SK-N-SH (cell line): ENCODE measurements around the gene BRD4. TPM values are rescaled to one million over a fixed set of nuclear protein-coding genes. Genes with fewer than 3 reads are reported as not detected.
"Not testable (repeated sequence)": the region's sequence is repeated elsewhere in the genome, so short reads cannot be mapped to it uniquely, and the experiment has no call there.

Experiments used
- CTCF ChIA-PET: fragments of 300-600, 350-600 bp; formaldehyde crosslinking; extraction: SDS; loops from one replicate; lab custom pipeline; 2021; lab: Yijun Ruan, JAX
- POLR2A ChIA-PET: fragments of 350-600 bp; sonication (Branson Sonifier 250); formaldehyde crosslinking; extraction: SDS; loops from one replicate; lab custom pipeline; 2020; ENCODE audit warnings: antibody characterized with exemption, inconsistent platforms; lab: Yijun Ruan, JAX
- DNase-seq: peaks from one replicate; pipeline ENCODE4 v3.0.0; 2012
- H2AFZ ChIP-seq: fragments of 200-600 bp; sonication (generic); 2 replicates; pipeline ENCODE4 v1.8.1; 2016; ENCODE audit warnings: antibody characterized with exemption, mild to moderate bottlenecking, low read depth
- H3F3A ChIP-seq: fragments of 200-600 bp; sonication (generic); replicated peaks from 2 replicates; pipeline ENCODE3; 2016; ENCODE audit warnings: antibody characterized with exemption, mild to moderate bottlenecking; ENCODE audit not compliant: insufficient read depth
- H3K27ac ChIP-seq, 2 experiments: fragments of 200-500 bp in 1 of 2; fragments of 200-600 bp in 1 of 2; sonication (Bioruptor generic) in 1 of 2; sonication (generic), shearing (Covaris generic) in 1 of 2; 2 replicates each; pipeline versions ENCODE4 v1.5.1 to v1.6.1; 2014 to 2016; ENCODE audit warnings: low read depth in 2 of 2, inconsistent platforms in 1 of 2, low read length in 1 of 2, mild to moderate bottlenecking in 1 of 2, mixed read lengths in 1 of 2
- H3K27me3 ChIP-seq: fragments of 200-600 bp; sonication (generic), shearing (Covaris generic); 2 replicates; pipeline ENCODE4 v1.6.1; 2016; ENCODE audit warnings: mixed run types; ENCODE audit not compliant: insufficient read depth
- H3K36me3 ChIP-seq, 2 experiments: fragments of 200-500 bp in 1 of 2; fragments of 200-600 bp in 1 of 2; sonication (Bioruptor generic) in 1 of 2; sonication (generic) in 1 of 2; replicated peaks in 1 of 2; 2 replicates each; pipeline versions ENCODE3 to v1.5.1; 2014 to 2016; ENCODE audit warnings: low read length in 1 of 2, mild to moderate bottlenecking in 1 of 2; ENCODE audit not compliant: insufficient read depth in 2 of 2, control insufficient read depth in 1 of 2
- H3K4me1 ChIP-seq, 2 experiments: fragments of 200-500 bp in 1 of 2; fragments of 200-600 bp in 1 of 2; sonication (Bioruptor generic) in 1 of 2; sonication (generic), shearing (Covaris generic) in 1 of 2; 2 replicates each; pipeline versions ENCODE4 v1.5.1 to v1.6.1; 2014 to 2016; ENCODE audit warnings: low read depth in 1 of 2, low read length in 1 of 2, mixed run types in 1 of 2; ENCODE audit not compliant: insufficient read depth in 2 of 2, control insufficient read depth in 1 of 2
- H3K4me2 ChIP-seq: fragments of 200-600 bp; sonication (generic), shearing (Covaris generic); 2 replicates; pipeline ENCODE4 v1.6.1; 2017; ENCODE audit warnings: mixed run types
- H3K4me3 ChIP-seq, 2 experiments: fragments of 200-500 bp in 1 of 2; fragments of 200-600 bp in 1 of 2; sonication (Bioruptor generic) in 1 of 2; sonication (generic), shearing (Covaris generic) in 1 of 2; 2 replicates each; pipeline versions ENCODE4 v1.5.1 to v1.8.1; 2014 to 2016; ENCODE audit warnings: low read depth in 2 of 2, inconsistent platforms in 1 of 2, low read length in 1 of 2, mild to moderate bottlenecking in 1 of 2, mixed read lengths in 1 of 2, moderate library complexity in 1 of 2
- H3K79me2 ChIP-seq: fragments of 200-600 bp; sonication (generic); 2 replicates; pipeline ENCODE4 v1.8.1; 2017; ENCODE audit warnings: mild to moderate bottlenecking; ENCODE audit not compliant: insufficient read depth
- H3K9ac ChIP-seq: fragments of 200-600 bp; sonication (generic); 2 replicates; pipeline ENCODE4 v1.6.1; 2017; ENCODE audit warnings: mixed run types
- H3K9me2 ChIP-seq: fragments of 200-600 bp; sonication (generic); 2 replicates; pipeline ENCODE4 v1.6.1; 2017; ENCODE audit warnings: mixed run types
- H3K9me3 ChIP-seq: fragments of 200-600 bp; sonication (generic); 2 replicates; pipeline ENCODE4 v1.6.1; 2017; ENCODE audit warnings: mixed run types, mild to moderate bottlenecking, moderate library complexity
- H4K20me1 ChIP-seq: fragments of 200-600 bp; sonication (generic); 2 replicates; pipeline ENCODE4 v1.6.1; 2017; ENCODE audit warnings: mild to moderate bottlenecking, mixed run types; ENCODE audit not compliant: insufficient read depth
- CHD2 ChIP-seq: fragments of 150-350 bp; IDR thresholded peaks from 2 replicates; pipeline ENCODE4 v1.6.1; 2018; ENCODE audit warnings: low read length; ENCODE audit not compliant: partially characterized antibody
- IRF3 ChIP-seq: fragments of 150-350 bp; IDR thresholded peaks from 2 replicates; pipeline ENCODE4 v1.6.1; 2016; ENCODE audit warnings: mild to moderate bottlenecking, low read depth, low read length
- NRF1 ChIP-seq: IDR thresholded peaks from 2 replicates; pipeline ENCODE4 v1.6.1; 2012; ENCODE audit warnings: low read depth, mild to moderate bottlenecking, low read length
- USF2 ChIP-seq: fragments of 150-350 bp; IDR thresholded peaks from 2 replicates; pipeline ENCODE4 v1.6.1; 2017; ENCODE audit warnings: antibody characterized with exemption, low read length, low read depth, borderline replicate concordance
- WGBS: methylation state at CpG from one replicate; pipeline ENCODE4 v1.1.6; 2017; ENCODE audit warnings: low lambda C conversion rate; 5-methylcytosine and 5-hydroxymethylcytosine counted together
- polyA plus RNA-seq, 3 experiments: library from polyadenylated mRNA; depleted of rRNA; stranded (reverse); fragments of >200 nt; gene quantifications; 2 replicates each; pipeline ENCODE4 v1.2.3, GENCODE V29; 2012

BRD4 gene
- polyA plus RNA-seq, 1 of the 3 experiments (the other 2 are of a cell fraction), result 10.0 TPM

GRCh38 chr19:15353908-15354307, 21.6 kb upstream of the BRD4 start:
- no peaks in the 10 kb centered on the region for H3K4me1 ChIP-seq
- H2AFZ ChIP-seq, result no peak overlapping the region
- no peak for DNase-seq
- peaks cover 29 to 35% of the 10 kb centered on the region in 2 experiments for H3K36me3 ChIP-seq
- TF ChIP-seq IRF3 (no peak), USF2 (no peak), NRF1 (no peak), CHD2 (no peak)
- no peaks in the 10 kb centered on the region for H3K27me3 ChIP-seq
- WGBS, result 93% methylated on average over 4 of the region's 4 CpGs
- no peak overlapping the region for H3K4me3 ChIP-seq
- POLR2A ChIA-PET, result no interaction called here
- CTCF ChIA-PET, result no interaction called here
- H3F3A ChIP-seq, result peaks cover 4% of the 10 kb centered on the region
- no peak overlapping the region for H3K27ac ChIP-seq
- H3K9ac ChIP-seq, result no peak overlapping the region
- no peak overlapping the region for H3K4me2 ChIP-seq
- H3K9me2 ChIP-seq, result no peaks in the 10 kb centered on the region
- H3K9me3 ChIP-seq, result no peaks in the 10 kb centered on the region
- H3K79me2 ChIP-seq, result no peaks in the 10 kb centered on the region
- no peaks in the 10 kb centered on the region for H4K20me1 ChIP-seq

GRCh38 chr19:15352535-15352934, 20.2 kb upstream of the BRD4 start:
- H2AFZ ChIP-seq, H3K4me2 ChIP-seq, H3F3A ChIP-seq, H3K79me2 ChIP-seq, H3K9me2 ChIP-seq, H3K9ac ChIP-seq, POLR2A ChIA-PET, H3K27me3 ChIP-seq, H3K4me3 ChIP-seq, H3K27ac ChIP-seq, DNase-seq, H3K4me1 ChIP-seq, H3K9me3 ChIP-seq, H4K20me1 ChIP-seq: not testable (repeated sequence)
- WGBS, result 89% methylated on average over 6 of the region's 8 CpGs
- CTCF ChIA-PET, result interaction anchor here (0.8 kb wide), 1 partner anchor 10 kb away, joined by 3 read pairs; no protein-coding TSS in a partner anchor
- peaks cover 18 to 23% of the 10 kb centered on the region in 2 experiments for H3K36me3 ChIP-seq

GRCh38 chr19:15341328-15341727, 9.0 kb upstream of the BRD4 start:
- H3K9me3 ChIP-seq, DNase-seq, H3K9ac ChIP-seq, CTCF ChIA-PET, H3K9me2 ChIP-seq, H3K4me1 ChIP-seq, H2AFZ ChIP-seq, H3K27me3 ChIP-seq, H4K20me1 ChIP-seq, H3K36me3 ChIP-seq, H3K4me2 ChIP-seq, H3K4me3 ChIP-seq, POLR2A ChIA-PET, H3K27ac ChIP-seq, H3F3A ChIP-seq: not testable (repeated sequence)
- 98% methylated on average over 11 of the region's 11 CpGs for WGBS
- H3K79me2 ChIP-seq, result peaks cover 20% of the 10 kb centered on the region; the same call in 1 of the 2 replicates
